ENCODE measurements around the gene DNAH14.
"Not testable (repeated sequence)": the region's sequence is repeated elsewhere in the genome, so short reads cannot be mapped to it uniquely, and the experiment has no call there.

The DNAH14 gene

DNA sequence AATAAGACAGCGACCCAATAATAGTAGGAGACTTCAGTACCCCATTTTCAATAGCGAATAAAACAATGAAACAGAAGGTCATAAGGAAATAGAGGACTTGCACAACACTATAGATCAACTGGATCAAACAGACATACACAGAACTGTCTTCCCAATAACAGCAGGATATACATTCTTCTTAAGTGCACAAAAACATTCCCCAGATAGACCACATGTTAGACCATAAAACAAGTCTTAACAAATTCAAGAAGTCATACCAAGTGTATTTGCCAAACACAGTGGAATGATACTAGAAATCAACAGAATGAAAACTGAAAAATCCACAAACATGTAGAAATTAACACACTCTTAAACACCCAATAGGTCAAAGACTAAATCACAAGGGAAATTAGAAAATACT is 420.4 kb downstream of the DNAH14 start:
- DNase-seq (ENCODE audit: low read depth) = no peak

DNA sequence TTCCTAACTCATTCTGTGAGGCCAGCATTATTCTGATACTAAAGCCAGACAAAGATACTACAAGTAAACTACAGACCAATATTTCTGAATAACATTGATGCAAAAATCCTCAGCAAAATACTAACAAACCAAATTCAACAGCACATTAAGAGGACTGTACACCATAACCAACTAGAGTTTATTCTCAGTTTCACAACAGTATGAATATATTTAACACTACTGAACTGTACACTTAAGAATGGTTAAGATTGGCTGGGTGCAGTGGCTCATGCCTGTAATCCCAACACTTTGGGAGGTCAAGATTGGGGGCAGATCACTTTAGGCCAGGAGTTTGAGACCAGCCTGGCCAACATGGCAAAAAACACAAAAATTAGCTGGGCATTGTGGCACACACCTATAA is 421.4 kb downstream of the DNAH14 start:
- DNase-seq (ENCODE audit: low read depth) = no peak

DNA sequence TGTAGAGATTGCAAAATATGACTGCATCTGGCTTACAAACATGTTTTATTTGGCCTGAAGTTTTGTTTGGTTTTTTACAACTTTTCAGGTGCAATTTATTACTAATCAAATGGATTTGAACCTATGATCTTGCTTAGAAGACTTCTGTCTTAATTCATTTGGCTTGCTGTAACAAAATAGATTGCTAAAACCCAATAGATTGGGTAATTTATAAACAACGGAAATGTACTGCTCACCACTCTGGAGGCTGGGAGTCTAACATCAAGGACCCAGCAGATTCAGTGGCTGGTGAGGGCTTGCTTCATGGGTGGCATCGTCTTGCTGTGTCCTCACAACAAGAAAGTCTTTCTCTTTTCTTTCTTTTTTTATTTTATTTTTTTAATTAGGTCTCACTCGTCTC is 425.4 kb downstream of the DNAH14 start:
- DNase-seq (ENCODE audit: low read depth) = no peak

DNA sequence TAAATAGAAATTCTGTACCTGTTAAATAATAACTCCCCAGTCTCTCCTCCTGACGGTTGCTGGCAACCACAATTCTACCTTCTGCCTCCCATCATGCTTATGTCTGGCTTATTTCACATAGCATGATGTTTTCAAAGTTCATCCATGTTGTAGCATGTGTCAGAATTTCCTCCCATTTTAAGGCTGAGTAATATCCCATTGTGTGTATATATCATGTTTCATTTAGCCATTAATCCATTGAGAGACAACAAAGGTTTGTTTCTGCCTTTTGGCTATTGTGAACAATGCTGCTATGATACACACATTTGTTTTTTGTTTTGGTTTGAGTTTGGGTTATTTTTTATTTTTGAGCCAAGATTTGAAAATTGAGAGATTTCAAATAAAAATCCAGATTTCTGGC is 426.4 kb downstream of the DNAH14 start:
- DNase-seq (ENCODE audit: low read depth) = no peak

DNA sequence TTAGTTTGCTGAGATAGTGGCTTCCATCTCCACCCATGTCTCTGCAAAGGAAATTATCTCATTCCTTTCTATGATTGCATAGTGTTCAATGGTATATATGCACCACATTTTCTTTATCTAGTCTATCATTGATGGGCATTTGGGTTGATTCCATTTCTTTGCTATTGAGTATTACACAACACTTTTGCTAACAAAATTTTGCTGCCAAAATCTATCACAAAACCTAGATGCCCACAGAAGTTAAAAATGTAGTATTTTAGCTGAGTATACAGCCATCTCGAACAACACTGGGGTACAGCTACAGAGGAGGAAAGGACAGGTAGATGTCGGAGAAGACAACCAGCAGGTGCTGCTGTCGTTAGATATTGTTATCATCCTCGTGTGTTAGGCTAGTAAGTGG is 430.6 kb downstream of the DNAH14 start:
- no peak for DNase-seq (ENCODE audit: low read depth)

DNA sequence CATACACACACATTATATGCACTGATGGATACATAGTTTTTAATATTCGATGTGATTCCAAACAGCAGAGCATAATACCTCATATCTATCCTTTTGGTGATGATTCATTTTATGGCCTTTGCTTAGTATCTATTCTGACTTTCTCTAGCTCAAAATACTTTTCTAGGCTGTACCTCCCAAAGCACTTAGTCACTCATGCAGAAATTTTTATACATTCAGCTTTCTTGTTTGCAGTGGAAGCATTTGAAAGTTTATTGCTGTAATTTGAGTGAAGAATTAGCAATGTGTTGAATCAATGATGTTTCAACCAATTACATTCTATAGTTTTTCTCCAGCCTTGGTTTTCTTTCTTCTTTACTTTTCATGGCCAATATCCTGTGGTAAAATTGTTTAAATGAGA is 431.7 kb downstream of the DNAH14 start:
- DNase-seq (ENCODE audit: low read depth) = no peak

DNA sequence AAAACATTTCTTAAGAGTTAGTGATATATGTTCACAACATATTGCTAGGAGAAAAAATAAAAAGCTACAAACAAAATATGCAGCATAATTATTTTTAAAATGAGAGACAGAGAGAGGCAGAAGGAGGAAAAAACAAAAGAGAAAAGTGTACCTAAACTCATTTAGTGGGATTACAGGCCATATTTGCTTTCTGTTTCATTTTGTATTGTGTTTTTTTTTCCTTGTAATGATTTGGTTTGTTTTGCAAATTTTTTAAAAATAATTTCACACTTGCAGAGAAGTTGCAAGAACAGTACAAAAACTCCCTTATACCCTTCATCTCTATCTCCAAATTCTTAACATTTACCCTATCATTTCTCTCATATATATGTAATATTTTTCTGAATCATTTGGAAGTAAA is 433.3 kb downstream of the DNAH14 start:
- DNase-seq (ENCODE audit: low read depth) = no peak

DNA sequence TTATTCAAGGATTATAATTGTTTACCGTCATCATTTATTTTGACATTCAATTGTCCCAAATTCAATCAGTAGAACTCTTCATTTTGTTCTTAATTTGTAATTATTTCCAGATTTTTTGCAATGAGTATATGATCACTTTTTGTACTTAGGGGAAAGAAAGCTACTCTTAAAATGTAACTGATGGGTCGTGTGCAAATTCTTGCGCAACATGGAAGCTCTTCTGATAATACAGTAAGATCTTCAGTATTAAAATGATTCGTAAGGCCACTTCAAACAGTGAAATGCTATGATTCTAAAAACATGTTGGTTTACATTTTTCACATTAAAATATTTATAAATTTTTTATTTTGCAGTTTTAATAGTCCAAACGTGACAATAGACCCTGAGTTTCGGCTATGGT is 435.0 kb downstream of the DNAH14 start:
- DNase-seq (ENCODE audit: low read depth) = no peak

DNA sequence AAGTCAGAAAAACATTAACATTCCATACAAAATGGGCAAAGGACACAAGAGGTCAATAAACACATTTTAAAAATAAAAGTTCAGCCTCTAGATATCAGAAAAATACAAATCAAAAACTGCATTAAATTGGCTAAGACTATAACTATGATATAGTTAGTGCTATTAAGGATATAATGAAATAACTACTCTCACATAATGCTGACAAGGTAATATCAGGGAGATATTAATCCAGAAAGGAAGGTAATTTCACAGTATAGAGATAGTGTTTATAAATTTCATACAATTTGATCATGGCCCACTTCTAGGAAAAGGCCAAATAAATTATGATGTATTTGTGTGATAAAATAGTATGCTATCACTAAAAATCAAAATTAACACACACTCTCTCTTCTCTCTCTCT is 436.5 kb downstream of the DNAH14 start:
- no peak for DNase-seq (ENCODE audit: low read depth)

DNA sequence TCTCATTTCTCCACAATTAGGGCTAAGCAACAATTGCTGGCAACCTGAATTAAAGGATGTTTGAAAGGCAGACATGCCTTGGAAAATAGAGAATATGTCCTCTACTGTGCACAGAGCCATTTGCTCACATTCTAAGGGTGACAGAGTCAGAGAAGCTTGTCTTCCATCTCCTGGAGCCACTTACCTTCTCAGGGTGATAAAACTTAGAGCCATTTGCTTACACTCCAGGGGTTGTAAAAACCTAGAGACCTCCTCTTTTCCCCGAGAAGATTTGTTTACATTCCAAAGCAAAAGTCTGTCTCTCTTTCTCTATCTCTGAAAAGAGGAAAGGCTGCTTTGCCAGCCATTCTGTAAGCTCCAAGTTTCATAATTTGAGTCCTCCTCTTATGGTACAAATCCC is 437.1 kb downstream of the DNAH14 start:
- no peak for DNase-seq (ENCODE audit: low read depth)

DNA sequence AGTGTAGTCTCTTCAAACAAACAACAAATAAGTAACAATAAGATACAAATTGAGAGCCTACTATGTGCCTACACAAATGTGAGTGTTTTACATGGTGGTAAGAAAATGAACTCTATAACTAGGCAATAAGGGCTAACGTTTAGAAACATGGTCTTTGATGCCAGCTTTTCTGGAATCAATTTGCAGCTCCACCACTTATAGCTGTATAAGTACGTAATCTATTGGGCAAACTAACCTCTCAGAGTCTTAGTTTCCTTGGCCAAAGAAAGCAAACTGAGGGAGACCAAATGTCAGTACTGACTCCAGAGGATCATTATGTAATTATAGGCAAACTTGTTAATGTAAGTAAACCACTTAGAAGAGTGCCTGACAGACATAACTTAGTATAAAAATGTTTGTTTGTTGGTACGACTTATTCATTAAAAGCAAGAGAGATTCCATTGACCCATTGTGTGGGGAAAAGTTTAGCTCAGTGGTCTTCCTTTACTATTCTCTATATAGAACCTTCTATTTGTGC is 438.6 kb downstream of the DNAH14 start:
- DNase-seq (ENCODE audit: low read depth) = no peak

DNA sequence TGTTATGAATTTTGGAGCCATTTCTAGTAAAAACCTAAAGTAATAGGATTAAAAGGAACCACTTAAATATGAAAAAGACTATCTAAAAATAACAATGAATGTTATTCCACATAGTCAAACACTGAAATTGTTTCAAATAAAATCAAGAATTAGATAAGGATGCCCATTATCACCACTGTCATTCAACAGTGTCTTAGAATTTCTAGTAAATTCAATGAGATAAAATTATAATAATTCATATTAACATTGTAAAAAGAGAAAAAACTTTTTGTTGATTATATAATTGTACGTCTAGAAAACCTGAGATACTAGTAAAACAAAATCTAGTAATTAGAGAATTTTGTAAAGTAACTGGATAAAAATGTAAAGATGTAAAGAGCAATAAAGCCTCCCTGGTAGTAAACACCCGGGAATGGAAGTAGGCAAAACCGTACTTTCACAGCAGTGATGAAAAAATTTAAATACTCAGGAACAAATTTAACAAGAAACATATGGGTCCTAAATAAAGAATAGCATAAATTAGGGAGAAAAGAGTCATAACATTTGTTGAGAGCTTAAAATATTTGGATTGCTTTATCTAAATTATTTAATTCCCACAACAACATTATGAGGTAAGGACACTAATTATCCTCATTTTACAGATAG is 442.0 kb downstream of the DNAH14 start:
- no peak for DNase-seq (ENCODE audit: low read depth)

DNA sequence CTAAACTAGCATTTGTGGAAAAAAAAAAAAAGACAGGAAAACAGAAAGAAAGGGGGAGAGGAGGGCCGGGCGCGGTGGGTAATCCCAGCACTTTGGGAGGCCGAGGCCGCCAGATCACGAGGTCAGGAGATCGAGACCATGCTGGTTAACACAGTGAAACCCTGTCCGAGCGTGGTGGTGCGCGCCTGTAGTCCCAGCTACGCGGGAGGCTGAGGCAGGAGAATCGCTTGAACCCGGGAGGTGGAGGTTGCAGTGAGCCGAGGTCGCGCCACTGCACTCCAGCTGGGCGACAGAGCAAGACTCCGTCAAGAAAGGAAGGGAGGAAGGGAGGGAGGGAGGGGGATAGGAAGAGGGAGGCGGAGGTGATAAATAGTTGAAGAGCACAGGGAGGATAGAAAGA is 443.7 kb downstream of the DNAH14 start:
- DNase-seq (ENCODE audit: low read depth) = no peak

DNA sequence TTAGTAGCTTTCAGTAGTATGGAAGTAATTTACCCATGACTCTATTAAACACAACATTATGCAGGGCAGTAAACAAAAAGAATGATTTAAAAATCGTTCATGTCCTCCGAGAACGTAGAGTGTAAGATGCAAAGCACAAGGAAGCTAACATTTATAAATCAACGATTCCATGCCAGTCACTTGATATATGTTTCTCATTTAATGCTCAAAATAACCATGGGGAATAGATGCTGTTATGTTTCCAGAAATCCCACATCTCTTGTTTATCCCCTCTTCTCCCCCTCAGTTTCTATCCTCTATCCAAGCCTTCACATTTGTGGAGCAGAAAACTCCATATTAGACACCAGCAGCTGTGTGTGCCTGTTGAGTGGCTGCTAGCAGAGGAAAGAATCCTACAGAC is 445.5 kb downstream of the DNAH14 start:
- DNase-seq (ENCODE audit: low read depth) = no peak

DNA sequence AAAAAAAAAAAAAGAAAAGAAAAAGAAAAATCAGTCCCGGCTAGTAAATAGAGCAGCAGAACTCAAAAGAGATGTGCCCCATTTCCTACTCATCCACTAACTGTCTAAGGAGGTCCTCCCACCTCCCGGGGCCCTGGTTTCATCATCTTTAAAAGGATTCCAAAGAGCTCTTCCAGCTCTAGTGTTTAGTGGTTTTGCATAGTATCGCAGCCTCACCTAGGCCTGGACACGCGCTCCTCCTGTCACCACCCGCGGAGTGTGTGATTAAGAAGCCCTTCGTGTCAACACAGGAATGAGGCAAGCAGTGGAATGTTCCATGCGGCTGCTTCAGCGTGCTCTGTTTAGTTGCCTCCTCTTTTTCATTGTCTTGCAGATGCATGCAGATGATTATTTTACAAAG is 449.4 kb downstream of the DNAH14 start:
- no peak for DNase-seq (ENCODE audit: low read depth)

DNA sequence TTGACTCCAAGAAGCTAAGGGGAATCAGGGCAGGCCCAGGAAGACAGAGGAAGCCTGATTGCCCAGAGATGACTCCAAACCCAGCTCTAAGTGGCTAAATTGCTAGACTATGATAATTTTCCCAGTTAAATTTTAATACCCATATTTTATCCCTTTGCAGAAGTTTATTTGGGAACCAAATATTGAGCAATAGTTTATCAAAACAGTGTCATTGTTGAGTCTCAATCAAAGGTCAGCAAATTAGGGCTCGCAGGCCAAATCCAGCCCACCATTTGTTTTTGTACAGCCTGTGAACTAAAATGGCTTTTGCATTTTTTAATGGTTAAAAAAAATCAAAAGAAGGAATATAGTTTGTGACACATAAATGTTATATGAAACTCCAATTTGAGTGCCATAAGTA is 451.2 kb downstream of the DNAH14 start:
- DNase-seq (ENCODE audit: low read depth) = no peak

DNA sequence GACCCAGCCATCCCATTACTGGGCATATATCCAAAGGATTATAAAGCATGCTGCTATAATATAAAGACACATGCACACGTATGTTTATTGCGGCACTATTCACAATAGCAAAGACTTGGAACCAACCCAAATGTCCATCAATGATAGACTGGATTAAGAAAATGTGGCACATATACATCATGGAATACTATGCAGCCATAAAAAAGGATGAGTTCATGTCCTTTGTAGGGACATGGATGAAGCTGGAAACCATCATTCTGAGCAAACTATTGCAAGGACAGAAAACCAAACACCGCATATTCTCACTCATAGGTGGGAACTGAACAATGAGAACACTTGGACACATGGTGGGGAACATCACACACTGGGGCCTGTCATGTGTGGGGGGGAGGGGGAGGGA is 457.4 kb downstream of the DNAH14 start:
- DNase-seq (ENCODE audit: low read depth) = not testable (repeated sequence)

DNA sequence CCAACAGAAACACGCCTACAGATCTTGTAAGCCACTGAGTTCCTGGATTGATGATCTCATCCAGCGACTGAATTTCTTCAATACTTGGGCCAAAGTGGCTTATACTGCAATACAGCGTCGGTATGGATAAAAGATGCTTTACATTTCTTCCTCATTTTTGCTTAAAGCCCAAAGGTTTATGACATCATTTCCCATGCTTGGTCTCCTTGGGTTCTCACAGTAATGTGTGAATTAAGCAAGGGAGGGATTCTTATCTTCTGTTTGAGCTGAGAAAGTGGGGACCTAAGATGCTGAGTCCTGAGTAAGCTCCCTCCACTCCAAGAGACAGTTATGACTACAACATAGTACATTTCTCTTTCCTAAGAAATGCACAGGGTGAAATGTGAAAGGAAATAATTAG is 458.9 kb downstream of the DNAH14 start:
- DNase-seq (ENCODE audit: low read depth) = no peak

DNA sequence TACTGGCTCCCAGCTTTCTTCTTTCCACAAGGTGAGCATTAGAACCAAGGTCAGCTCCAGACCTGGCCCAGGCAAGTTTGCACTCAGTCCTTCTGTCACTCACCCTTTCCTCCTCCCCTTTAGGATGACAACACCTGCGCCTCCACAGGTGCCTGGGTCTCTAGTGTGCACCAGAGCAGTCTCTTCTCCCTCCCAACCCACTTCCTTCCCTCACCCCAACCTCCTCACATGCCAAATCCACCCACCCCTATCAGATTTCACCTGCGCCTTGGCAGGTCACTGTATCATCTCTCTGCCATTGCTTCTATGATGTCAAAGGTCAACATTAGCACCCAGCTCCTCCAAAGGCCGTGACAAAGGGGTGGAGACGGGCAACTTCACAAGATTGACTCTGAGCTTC is 460.4 kb downstream of the DNAH14 start:
- no peak for DNase-seq (ENCODE audit: low read depth)

DNA sequence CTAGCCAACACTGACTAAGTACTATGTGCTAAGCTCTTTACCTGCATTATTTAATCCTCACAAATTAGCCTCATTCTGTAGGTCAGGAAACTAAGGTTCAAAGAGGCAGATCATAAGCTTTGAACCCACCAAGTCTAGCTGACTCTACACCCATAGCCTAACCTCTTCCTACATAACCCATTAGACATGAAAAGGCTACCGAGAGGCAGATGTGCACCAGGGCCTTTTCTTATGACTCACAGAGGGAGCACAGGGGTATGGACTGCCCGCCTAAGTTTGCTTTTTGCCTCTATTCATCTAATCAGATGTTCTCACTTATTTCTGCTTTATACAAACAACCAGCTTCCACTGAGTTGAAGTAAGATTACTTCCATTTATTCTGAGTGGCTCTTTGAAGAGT is 466.9 kb downstream of the DNAH14 start:
- DNase-seq (ENCODE audit: low read depth) = no peak

DNA sequence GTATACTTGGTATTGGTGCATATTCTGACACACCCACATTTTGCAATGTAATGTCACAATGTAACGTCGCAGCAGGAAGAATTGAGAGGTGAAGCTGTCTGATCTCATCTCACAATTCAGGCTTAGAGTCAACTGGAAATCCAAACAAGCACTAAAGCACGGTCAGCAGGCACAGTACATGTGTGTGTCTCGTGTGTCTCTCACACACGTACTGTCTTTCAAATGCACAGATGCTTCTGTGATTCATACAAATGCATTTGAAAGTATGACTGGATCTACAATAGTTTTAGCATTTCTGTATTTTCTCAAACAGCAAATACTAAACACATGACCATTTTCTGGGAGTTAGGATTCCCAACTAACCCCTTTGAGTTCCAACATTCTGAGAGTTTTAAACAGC is 471.5 kb downstream of the DNAH14 start:
- DNase-seq (ENCODE audit: low read depth) = no peak

DNA sequence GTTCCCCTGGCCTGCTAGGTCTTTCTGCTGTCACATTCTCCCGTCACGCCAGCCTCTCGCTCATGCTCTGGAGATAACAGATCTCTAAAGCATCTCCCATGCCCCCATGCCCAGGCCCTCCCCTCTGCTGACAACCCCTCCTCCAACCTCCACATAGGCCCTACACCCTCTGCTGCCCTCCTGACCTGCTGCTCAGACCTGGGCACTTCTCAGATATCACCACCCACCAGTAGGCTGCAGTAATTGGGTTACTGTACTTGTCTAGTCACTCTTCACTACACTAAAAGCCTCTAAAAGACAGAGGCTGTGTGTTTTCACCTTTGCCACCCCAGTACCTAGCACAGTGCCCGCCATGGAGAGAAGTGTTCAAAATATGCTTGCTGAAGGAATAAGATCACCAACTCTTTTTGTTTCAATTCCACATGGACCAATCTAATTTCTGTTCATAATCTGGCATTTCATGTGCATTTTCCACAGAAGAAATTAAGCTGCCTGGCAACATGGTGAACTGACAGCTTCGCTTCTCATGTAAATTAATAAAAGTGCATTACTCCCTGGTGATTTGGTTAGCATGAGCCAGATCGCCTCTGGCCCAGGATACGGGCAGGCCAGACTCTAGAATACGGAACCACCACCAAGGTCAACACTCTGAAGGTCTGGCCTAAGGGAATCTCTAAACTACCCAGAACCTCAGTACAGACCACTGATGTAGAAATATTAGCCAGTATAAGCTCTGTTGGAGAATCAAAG is 477.7 kb downstream of the DNAH14 start:
- DNase-seq (ENCODE audit: low read depth) = no peak

DNA sequence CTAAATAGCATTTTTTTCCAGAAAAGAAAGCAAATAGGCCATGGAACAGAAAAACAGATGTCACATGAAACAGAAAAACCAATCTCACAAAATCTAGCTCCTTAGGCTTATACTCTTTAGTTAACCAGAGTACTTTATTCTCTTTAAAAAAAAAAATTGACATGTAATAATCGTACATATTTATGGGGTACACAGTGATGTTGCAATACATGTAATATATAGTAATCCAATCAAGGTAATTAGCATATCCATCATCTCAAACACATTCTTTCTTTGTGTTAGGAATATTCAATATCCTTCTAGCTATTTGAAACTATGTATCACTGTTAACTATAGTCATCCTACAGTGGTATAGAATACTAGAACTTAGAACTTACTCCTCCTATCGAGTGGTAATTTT is 478.3 kb downstream of the DNAH14 start:
- DNase-seq (ENCODE audit: low read depth) = no peak

DNA sequence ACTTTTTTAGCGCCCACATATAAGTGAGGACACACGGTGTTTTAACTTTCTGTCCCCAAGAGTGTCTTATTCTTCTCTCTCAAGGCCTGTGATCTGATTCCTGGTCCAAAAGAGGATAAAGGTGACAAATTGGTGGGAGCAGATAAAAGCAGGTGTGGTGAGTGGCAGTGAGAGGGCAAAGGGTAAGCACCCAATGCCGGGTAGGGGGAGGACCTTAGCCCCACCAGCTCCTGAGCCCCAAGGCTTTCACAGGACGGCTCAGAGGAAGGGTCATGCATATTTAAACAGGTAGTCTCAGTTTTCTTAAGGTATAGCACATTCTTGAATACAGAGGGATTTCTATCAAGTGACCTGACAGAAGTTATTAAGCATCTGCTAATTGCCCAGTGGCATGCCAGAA is 478.8 kb downstream of the DNAH14 start:
- DNase-seq (ENCODE audit: low read depth) = no peak
